H54 (cell line): ENCODE results near the gene COTL1.

Experiments used
- DNase-seq: peaks from one replicate; pipeline ENCODE4 v3.0.0; 2011; ENCODE audit warnings: low spot score, mixed read lengths; ENCODE audit not compliant: insufficient read length
- FAIRE-seq: peaks from 3 replicates; lab custom pipeline; 2011; peaks lifted over from hg19 to GRCh38; lab: Jason Lieb, UNC
- POLR2A ChIP-seq: IDR thresholded peaks from 2 replicates; pipeline ENCODE4 v1.6.1; 2011; ENCODE audit warnings: low read depth, mild to moderate bottlenecking, low read length

The COTL1 gene

DNA sequence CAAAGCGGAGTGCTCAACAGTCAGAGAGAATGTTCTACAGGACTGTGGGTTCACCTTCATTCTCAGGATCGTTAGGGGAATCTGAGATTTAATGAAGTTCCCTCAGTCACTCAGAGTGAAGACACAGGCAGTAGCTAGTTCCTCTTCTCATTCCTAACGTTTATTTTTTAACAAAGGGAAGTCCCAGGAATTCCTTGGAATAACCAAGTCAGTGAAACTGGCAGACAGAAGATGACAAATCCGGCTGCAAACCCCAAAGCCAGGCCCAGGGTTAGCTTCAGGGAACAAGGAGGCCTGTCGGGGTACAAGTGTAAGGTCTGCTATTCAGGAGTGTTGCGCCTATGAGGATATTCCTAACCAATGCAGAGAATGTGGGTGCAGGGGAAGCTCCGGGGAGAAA lies 42.0 kb downstream of the COTL1 start:
- FAIRE-seq (no peak), DNase-seq (no peak)
- no peak for TF ChIP-seq POLR2A

DNA sequence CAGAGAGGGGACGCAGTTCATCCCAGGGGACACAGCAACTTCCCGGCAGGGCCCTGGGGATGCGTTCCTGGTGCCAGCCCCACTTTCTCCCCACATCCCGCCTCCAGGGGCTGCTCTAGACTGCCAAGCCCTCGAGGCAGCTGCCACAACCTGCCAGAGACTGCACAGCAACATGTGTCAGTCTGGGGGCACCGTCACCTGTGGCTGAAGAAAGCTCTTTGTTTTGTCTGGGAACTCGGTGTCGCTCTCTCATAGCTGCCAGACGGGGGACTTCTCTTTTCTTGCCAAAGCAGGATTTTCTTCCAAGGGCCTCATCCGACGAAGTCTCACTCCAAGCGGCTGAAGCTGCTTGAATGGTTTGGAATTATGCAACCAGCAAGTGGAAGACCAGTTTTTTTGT lies 43.7 kb downstream of the COTL1 start:
- DNase-seq (no peak), FAIRE-seq (no peak)
- no peak for TF ChIP-seq POLR2A

DNA sequence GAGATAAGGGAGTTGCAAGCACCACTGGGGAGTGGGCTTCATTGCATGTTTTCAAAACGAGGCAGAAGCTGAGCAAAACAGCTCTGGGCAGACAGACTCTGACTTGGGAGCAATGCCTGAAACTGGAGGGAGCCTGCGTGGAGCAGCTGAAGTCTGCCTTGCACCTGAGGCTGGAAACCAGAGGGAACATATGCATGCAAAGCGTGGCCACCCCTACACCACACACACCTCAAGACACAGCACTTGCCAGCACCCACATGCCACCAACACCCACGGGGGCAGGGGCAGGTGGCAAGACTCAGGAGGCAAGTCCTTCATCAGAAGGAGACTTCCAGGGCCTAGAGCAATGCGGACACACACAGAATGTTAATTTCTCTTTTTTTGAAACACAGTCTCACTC lies 45.8 kb downstream of the COTL1 start:
- DNase-seq, result no peak
- no peak for TF ChIP-seq POLR2A
- no peak for FAIRE-seq

DNA sequence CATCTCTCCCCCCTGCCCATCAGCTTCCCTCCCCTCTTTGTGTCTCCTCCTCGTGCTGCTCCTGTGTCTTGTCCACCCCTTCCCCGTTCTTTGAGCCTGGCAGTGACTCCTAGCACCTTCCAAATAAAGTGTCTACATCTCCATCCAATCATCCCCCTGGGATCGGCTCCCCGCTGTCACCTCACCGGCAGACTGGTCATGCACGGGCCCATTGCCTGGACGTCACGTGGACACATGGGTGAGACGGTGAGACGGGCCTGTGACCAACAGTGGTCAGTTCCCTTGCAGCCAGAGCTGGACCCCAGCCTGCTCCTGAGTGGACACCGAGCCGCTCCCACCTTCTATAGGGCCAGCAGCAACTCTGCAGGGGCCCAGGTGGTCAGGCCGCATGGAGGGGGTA lies 46.4 kb downstream of the COTL1 start:
- no peak for FAIRE-seq
- no peak for TF ChIP-seq POLR2A
- no peak for DNase-seq

DNA sequence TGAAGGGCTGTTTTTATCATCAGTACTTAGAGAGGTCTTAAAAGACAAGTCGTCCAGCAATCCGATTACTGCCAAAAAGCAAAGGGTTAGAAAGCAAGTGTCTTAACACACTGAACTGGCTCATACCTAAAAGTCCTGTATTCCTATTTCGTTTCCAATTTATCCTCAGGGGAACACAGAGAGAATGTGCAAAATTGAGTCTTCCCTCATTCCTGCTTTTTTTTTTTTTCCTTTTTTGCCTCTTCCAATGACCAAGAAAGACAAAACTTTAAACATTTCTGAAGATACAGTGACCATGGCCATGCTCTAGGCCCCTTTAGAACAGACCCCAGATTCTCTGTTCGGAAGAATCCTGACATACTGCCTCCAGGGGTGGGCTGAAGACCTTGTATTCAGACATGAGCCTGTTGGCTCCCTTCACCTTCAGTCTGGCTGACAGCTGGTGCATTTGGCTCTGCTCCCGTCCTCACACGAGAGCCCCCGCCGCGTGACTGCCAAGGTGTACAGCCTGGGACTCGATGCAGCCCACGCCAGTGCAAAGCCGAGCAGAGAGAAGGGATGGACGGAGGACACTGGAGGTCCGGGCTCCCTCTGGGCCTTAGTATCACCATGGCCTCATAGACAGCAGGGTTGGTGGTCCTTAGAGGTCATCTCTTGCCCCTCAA lies 47.0 kb downstream of the COTL1 start:
- FAIRE-seq (no peak), DNase-seq (no peak)
- no peak for TF ChIP-seq POLR2A

DNA sequence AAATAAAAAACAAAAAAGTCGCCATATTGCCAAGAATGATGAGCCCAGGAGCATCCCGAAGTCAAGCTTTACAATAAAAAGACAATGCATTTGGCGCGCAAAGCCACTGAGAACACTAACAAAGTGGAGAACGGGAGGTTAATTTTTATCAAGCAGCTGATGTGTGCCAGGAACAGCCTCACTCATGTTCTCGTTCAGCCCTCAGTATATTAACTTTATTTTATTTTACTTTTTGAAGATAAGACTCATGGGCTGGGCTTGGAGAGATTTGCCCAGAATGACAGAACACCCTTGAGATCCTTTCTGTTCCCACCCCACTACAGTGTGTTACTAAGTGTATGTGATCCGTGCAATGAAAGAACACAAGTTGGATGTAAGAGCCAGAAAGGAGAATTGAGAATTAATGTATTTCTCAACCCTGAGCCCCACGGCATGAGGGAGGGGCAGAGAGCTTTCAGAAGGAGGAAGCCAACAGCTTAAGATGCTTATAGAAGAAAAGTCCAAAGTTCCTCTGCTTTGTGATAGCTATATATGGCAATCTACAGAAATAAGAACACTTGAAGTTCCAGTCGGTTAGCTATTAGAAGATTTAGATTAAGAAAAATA lies 48.4 kb downstream of the COTL1 start:
- FAIRE-seq, result no peak
- no peak for DNase-seq
- no peak for TF ChIP-seq POLR2A

DNA sequence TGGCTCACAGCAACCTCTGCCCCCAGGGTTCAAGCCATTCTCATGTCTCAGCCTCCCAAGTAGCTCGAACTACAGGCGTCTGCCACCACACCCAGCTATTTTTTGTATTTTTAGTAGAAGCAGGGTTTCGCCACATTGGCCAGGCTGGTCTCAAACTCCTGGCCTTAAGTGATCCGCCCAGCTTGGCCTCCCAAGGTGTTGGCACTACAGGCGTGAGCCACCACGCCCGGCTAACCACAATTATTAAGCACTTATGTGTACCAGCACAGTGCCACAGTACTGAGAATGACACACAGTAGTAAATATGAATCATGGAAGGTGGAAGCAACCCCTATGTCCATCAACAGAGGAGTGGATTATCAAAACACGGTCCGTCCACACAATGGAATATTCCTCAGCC lies 49.8 kb downstream of the COTL1 start:
- no peak for DNase-seq
- TF ChIP-seq POLR2A, result no peak
- no peak for FAIRE-seq

DNA sequence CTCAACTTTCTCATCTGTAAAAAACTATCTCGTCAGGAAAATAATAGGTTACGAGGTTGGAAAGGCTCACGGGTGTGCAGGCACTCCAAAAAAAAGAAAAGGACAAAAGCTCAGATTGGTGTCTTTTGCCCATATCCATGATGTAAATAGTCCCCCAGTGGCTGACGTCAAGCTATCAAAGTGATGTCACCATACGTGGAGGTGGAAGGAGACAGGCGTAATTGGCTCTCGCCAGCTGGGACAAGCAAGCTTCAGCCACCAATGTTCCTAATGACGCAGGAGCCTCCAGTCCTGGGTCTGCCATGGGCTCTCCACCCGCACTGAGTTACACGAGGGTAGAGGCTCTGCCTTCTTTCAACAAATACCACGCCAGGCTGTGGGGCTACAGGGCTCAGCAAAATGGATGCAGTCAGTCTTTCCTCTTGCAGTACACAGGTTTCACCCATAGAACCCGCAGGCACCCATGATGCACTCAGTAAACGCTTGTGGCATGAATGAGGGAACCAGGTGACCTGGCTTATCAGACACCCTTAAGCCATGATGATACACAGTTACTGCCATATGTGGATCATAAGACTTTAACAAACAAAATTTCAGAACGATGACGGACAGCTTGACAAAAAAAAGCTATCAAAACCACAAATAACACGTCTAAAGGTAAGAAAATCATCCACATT lies 50.5 kb downstream of the COTL1 start:
- no peak for FAIRE-seq
- no peak for DNase-seq
- no peak for TF ChIP-seq POLR2A

DNA sequence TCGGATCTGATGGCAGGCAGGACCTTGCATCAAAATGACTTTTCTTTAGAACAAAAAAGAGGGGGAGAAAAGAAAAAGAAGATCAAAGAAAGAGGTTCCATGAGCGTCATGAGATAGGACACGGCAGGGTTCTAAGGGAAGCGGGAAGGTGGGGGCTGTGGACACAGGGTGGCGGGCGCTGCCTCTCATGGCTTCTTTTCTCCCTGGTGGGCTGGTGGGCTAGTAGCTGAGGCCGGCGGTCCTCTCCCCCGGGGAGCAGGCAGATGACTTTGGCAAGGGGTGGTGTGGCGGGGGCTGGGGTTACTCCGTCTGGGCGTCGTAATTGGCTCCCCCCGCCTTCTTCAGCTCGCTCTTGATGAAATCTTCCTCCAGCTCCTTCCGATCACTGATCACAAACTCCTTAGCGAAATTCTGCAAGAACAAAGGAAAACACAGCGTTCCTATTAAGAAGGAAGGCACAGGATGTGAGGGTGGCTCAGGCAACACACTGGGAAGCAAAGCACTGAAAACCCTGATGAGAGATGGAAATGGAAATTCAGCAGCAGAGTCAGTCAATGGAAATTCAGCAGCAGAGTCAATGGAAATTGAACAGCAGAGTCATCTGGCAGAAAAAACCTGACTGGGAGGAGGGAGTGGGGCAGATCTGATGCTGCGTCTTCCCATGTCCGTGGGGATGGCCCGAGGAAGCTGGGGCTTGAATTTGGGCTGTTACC lies 51.2 kb downstream of the COTL1 start:
- FAIRE-seq (no peak), DNase-seq (no peak)
- TF ChIP-seq POLR2A, result no peak

DNA sequence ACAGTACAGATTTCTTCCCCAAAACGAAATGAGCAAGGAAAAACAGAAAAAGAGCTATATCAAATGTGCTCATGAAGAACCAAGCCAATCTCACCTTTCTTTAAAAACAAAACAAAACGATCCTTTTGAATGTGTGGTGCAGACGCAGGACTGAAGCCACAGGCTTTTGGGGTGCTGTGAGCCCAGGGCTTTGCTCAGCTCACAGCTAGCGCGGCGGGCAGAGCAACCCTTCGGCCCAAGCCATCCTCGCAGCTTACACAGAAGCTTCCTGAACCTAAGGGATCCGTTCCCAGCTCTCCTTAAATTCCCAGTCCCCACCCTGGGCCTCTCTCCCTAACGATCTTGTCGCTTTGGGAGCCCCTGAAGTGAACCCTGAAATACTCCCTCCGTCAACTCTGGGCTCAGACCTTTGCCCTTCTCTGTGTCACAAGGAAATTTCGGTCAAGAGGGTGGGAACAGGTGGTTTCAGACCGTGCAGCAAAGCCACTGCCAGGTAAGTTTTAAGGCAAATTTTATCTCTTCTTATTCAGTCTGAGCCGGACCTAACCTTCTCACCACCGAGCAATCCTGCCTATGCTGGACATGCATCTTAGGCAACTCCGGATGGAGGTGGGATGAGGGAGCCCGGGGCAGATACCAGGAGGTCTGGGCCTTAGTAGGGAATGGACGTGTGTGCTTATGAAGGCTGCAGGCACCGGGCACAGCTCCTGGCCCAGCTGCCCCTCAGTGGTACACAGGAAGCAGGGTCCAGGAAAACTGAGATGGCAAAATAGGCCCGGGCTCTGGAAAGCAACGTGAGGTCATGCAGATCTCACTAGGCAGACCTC lies 52.0 kb downstream of the COTL1 start:
- DNase-seq (no peak), FAIRE-seq (no peak)
- TF ChIP-seq POLR2A, result no peak

DNA sequence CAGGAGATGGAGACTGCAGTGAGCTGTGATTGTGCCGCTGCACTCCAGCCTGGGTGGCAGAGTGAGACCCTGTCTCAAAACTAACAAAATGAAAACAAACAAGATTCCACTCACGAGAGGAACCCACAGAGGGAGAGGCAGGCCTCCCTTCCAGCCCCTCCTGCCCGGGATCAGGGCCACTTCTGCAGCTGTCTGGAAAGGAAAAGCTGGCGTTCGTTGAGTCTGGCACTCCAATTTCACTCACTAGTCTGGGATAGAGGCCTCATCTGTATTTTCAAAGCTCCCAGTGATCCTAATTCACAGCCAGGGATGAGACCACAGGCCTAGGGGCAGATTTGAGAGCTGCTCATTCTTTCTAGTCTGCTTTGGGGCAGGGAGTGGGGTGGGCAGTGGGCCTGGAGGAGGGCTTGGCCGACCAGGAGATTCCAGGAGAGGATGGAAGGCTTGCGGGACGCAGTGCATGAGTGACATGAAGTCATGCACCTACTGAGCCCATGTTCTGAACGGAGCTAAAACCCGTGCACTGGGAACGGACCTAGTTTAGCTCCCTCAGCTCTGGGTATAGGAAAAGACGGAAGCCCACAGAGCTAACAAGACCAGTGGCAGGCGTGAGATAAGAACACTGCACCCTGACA lies 54.0 kb downstream of the COTL1 start:
- no peak for TF ChIP-seq POLR2A
- no peak for FAIRE-seq
- DNase-seq, result no peak

DNA sequence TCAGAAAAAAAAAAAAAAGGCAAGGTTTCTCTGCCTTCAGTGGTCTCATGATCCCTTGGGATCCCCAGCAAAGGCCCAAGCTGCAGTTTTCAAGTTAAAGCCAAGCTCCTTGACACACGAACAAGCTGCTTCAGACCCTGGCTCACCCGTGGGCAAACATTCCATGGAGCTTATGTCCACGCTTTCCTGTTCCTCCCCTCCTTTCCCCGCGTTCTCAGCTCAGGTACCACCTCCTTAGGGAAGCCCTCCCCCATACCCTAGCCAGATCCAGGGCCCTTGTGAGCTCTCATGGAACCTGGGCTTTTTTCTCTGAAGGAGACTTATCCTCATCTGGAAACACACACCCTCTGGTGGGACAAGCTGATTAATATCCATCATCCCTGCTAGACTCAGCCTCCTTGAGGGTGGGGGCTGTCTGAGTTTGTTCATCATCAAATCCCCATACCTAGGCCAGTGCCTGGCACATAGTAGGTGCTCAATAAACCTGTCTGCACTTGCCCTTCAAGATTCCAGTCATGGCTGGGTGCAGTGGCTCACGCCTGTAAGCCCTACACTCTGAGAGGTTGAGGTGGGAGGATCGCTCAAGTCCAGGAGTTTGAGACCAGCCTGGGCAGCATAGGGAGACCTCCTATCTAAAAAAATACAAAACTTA lies 54.7 kb downstream of the COTL1 start:
- no peak for TF ChIP-seq POLR2A
- FAIRE-seq (no peak), DNase-seq (no peak)
